ENCODE results near the gene ARHGAP45.

Gene ARHGAP45

GRCh38 chr19:1076951-1077350 is 10.0 kb downstream of the ARHGAP45 start:
- no peak overlapping the region for H3K4me3 ChIP-seq (ENCODE audit: low read depth, low read length)
- DNase-seq = no peak
- H3K9me3 ChIP-seq (ENCODE audit: severe bottlenecking) = no peaks in the 10 kb centered on the region

GRCh38 chr19:1079566-1080111 is 12.7 kb downstream of the ARHGAP45 start:
- Histone ChIP-seq H3K27ac (no peak overlapping the region), H3K9me3 (ENCODE audit: severe bottlenecking) (no peaks in the 10 kb centered on the region), H3K4me3 (ENCODE audit: low read depth, low read length) (no peak overlapping the region), H3K36me3 (peaks cover 8% of the 10 kb centered on the region), H3K27me3 (ENCODE audit: insufficient read depth, low read depth, severe bottlenecking) (no peaks in the 10 kb centered on the region)
- no peak for TF ChIP-seq CTCF (IDR thresholded peaks at IDR 0.05; ENCODE audit: low read depth, low read length)
- DNase-seq = no peak

More at GRCh38 chr19:1076951-1077350, 10.0 kb downstream of the ARHGAP45 start:
- Histone ChIP-seq H3K27ac (no peak overlapping the region), H3K27me3 (ENCODE audit: insufficient read depth, low read depth, severe bottlenecking) (no peaks in the 10 kb centered on the region), H3K36me3 (no peaks in the 10 kb centered on the region; the same call in 1 of the 2 replicates)
- TF ChIP-seq CTCF (IDR thresholded peaks at IDR 0.05; ENCODE audit: low read depth, low read length) = no peak

- no peak for TF ChIP-seq CTCF (IDR thresholded peaks at IDR 0.05; ENCODE audit: low read depth, low read length)
- no peaks in the 10 kb centered on the region for H3K9me3 ChIP-seq (ENCODE audit: severe bottlenecking)
- no peaks in the 10 kb centered on the region for H3K27me3 ChIP-seq (ENCODE audit: insufficient read depth, low read depth, severe bottlenecking)
- peaks cover 9% of the 10 kb centered on the region for H3K36me3 ChIP-seq
- DNase-seq = no peak
- H3K27ac ChIP-seq = no peak overlapping the region
- H3K4me3 ChIP-seq (ENCODE audit: low read depth, low read length) = no peak overlapping the region
Measured at GRCh38 chr19:1080360-1081161, 13.6 kb downstream of the ARHGAP45 start.

GRCh38 chr19:1081301-1082164 is 14.6 kb downstream of the ARHGAP45 start:
- H3K9me3 ChIP-seq (ENCODE audit: severe bottlenecking) = no peaks in the 10 kb centered on the region
- no peak for DNase-seq
- no peak for TF ChIP-seq CTCF (IDR thresholded peaks at IDR 0.05; ENCODE audit: low read depth, low read length)
- H3K27me3 ChIP-seq (ENCODE audit: insufficient read depth, low read depth, severe bottlenecking) = no peaks in the 10 kb centered on the region
- H3K27ac ChIP-seq = no peak overlapping the region
- H3K36me3 ChIP-seq = peaks cover 19% of the 10 kb centered on the region
- H3K4me3 ChIP-seq (ENCODE audit: low read depth, low read length) = no peak overlapping the region

GRCh38 chr19:1082165-1082927 is 15.4 kb downstream of the ARHGAP45 start:
- Histone ChIP-seq H3K27me3 (ENCODE audit: insufficient read depth, low read depth, severe bottlenecking) (no peaks in the 10 kb centered on the region), H3K4me3 (ENCODE audit: low read depth, low read length) (no peak overlapping the region), H3K27ac (no peak overlapping the region), H3K36me3 (peaks cover 26% of the 10 kb centered on the region), H3K9me3 (ENCODE audit: severe bottlenecking) (no peaks in the 10 kb centered on the region)
- TF ChIP-seq CTCF (IDR thresholded peaks at IDR 0.05; ENCODE audit: low read depth, low read length) = no peak
- peak; percentile 57 for DNase-seq

Data from WERI-Rb-1 (cell line).